ENCODE measurements around the gene HERC3. TPM values are rescaled to one million over a fixed set of nuclear protein-coding genes. Genes with fewer than 3 reads are reported as not detected.

HERC3 gene
- total RNA-seq, 1 donor from 2014 or later: 15.8 TPM

GRCh38 chr4:88746206-88746605 lies 153.9 kb downstream of the HERC3 start:
- H3K27ac Mint-ChIP-seq: no peak overlapping the region

GRCh38 chr4:88747351-88747750 lies 155.1 kb downstream of the HERC3 start:
- no peak overlapping the region for H3K4me3 Mint-ChIP-seq
- H3K4me1 Mint-ChIP-seq: peaks cover 7% of the 10 kb centered on the region
- TF ChIP-seq, protein P1, sequence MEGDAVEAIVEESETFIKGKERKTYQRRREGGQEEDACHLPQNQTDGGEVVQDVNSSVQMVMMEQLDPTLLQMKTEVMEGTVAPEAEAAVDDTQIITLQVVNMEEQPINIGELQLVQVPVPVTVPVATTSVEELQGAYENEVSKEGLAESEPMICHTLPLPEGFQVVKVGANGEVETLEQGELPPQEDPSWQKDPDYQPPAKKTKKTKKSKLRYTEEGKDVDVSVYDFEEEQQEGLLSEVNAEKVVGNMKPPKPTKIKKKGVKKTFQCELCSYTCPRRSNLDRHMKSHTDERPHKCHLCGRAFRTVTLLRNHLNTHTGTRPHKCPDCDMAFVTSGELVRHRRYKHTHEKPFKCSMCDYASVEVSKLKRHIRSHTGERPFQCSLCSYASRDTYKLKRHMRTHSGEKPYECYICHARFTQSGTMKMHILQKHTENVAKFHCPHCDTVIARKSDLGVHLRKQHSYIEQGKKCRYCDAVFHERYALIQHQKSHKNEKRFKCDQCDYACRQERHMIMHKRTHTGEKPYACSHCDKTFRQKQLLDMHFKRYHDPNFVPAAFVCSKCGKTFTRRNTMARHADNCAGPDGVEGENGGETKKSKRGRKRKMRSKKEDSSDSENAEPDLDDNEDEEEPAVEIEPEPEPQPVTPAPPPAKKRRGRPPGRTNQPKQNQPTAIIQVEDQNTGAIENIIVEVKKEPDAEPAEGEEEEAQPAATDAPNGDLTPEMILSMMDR (IDR thresholded peaks at IDR 0.05; ENCODE audit: unreplicated experiment): no peak
- H3K27me3 Mint-ChIP-seq (ENCODE audit: low read depth): no peaks in the 10 kb centered on the region
- H3K27ac Mint-ChIP-seq: no peak overlapping the region
- peaks cover 73% of the 10 kb centered on the region for H3K36me3 Mint-ChIP-seq
- no peak for DNase-seq (ENCODE audit: low spot score in 2 of 2, unreplicated experiment in 2 of 2)
- H3K9me3 Mint-ChIP-seq: no peaks in the 10 kb centered on the region

More at GRCh38 chr4:88746206-88746605, 153.9 kb downstream of the HERC3 start:
- peaks cover 7% of the 10 kb centered on the region for H3K4me1 Mint-ChIP-seq
- peaks cover 77% of the 10 kb centered on the region for H3K36me3 Mint-ChIP-seq
- TF ChIP-seq, protein P1 (IDR thresholded peaks at IDR 0.05; ENCODE audit: unreplicated experiment): no peak
- DNase-seq (ENCODE audit: low spot score in 2 of 2, unreplicated experiment in 2 of 2): no peak
- H3K27me3 Mint-ChIP-seq (ENCODE audit: low read depth): no peaks in the 10 kb centered on the region
- no peak overlapping the region for H3K4me3 Mint-ChIP-seq
- H3K9me3 Mint-ChIP-seq: no peaks in the 10 kb centered on the region

DNA sequence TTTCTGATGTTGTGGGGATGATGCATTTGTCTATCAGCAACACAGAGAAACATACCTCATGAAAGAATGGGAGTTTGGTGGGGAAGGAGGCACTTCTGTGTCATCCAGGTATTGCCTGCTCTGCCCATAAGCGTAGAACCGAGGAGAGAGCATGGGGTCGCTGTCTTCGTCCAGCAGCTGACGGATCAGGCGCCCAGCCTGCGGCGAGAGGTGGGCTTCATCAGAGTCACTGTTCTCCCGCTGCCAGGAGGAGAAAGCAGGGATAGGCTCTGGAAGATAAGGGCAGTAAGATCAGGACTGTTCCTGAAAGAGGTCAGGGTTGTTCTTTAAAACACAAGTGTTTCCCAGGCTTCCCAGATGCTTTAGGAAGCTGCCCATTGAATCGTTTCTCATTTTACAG lies 158.1 kb downstream of the HERC3 start:
- DNase-seq (ENCODE audit: low spot score in 2 of 2, unreplicated experiment in 2 of 2): no peak
- H3K27ac Mint-ChIP-seq: no peak overlapping the region
- H3K4me3 Mint-ChIP-seq: no peak overlapping the region
- no peaks in the 10 kb centered on the region for H3K9me3 Mint-ChIP-seq
- no peaks in the 10 kb centered on the region for H3K27me3 Mint-ChIP-seq (ENCODE audit: low read depth)
- H3K36me3 Mint-ChIP-seq: peaks cover 59% of the 10 kb centered on the region
- peaks cover 11% of the 10 kb centered on the region for H3K4me1 Mint-ChIP-seq
- TF ChIP-seq, protein P1 (IDR thresholded peaks at IDR 0.05; ENCODE audit: unreplicated experiment): no peak

DNA sequence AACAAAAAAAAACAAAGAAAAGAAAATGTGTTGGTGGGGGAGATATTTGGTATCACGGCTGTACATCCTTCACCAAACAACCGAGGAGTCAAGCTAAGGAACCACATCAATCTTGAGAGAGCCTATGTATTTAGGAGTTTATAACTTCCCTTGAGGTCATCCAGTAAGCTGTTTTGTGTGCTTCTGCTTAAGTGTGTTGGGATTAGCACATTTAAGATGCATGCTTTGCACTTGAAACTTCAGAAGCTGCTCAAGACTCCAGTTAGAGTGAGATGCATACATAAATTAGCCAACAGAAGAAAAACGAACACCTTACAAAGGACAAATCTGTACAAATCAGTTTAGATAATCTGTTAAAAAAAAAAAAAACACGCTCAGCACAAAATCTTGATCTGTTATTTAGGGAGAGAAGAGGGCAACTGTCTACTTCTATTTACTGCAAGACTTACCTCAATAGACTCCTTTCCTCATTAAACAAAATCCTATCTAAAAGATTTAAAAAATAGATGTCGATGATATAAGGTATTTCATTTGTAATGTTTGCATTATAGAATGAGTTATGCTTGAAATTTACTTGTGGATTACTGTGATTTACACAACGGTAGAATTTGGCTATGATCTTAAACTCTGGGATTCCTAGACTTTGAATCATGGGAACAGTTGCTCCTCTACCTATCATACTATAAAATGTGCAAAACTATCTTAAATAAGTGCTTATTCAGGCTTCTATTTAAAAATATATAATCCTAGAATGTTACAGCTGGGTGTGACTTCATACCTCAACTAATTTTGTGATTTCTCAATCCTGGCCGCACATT lies 159.2 kb downstream of the HERC3 start:
- DNase-seq (ENCODE audit: low spot score in 2 of 2, unreplicated experiment in 2 of 2): no peak
- Mint-ChIP-seq H3K9me3 (no peaks in the 10 kb centered on the region), H3K4me1 (peaks cover 14% of the 10 kb centered on the region), H3K36me3 (peaks cover 52% of the 10 kb centered on the region), H3K27me3 (ENCODE audit: low read depth) (no peaks in the 10 kb centered on the region), H3K4me3 (no peak overlapping the region), H3K27ac (no peak overlapping the region)
- TF ChIP-seq, protein P1 (IDR thresholded peaks at IDR 0.05; ENCODE audit: unreplicated experiment): no peak

DNA sequence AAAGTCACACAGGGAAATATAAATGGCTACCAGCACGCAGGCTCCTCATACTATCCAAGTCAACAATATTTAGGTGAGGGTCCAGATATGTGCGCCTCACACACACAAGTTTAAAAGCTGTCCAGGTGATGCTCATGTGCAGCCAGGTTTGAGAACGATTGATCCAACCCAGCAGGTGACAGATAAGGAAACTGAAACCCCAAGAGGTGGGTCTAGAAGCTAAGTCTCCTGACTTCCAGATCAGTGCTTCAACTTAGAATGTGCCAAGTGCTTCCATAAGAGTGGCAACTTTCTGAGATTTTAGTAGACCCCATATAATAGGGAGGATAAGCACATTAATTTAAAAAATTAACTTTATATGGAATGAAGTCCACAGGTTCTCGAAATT lies 159.8 kb downstream of the HERC3 start:
- peaks cover 15% of the 10 kb centered on the region for H3K4me1 Mint-ChIP-seq
- TF ChIP-seq, protein P1 (IDR thresholded peaks at IDR 0.05; ENCODE audit: unreplicated experiment): no peak
- H3K4me3 Mint-ChIP-seq: no peak overlapping the region
- H3K9me3 Mint-ChIP-seq: no peaks in the 10 kb centered on the region
- no peak for DNase-seq (ENCODE audit: low spot score in 2 of 2, unreplicated experiment in 2 of 2)
- no peaks in the 10 kb centered on the region for H3K27me3 Mint-ChIP-seq (ENCODE audit: low read depth)
- peaks cover 46% of the 10 kb centered on the region for H3K36me3 Mint-ChIP-seq
- no peak overlapping the region for H3K27ac Mint-ChIP-seq
